HepG2 (cell line): Measurements from ENCODE around the gene VAMP2. TPM values are rescaled to one million over a fixed set of nuclear protein-coding genes. Genes with fewer than 3 reads are reported as not detected.
A peak's percentile ranks its signal among the peaks of the same experiment; 100 is the strongest.

ENCODE experiments used
- ETV5 ChIP-seq: IDR thresholded peaks from 2 replicates; pipeline ENCODE4 v1.6.1; 2018; ENCODE audit warnings: missing biosample characterization, missing genetic modification reagents, inconsistent platforms, borderline replicate concordance
- FOXJ3 ChIP-seq: sonication (generic); formaldehyde crosslinking; IDR thresholded peaks from 2 replicates; pipeline ENCODE4 v1.4.0; 2020; ENCODE audit warnings: missing genetic modification reagents, mild to moderate bottlenecking, borderline replicate concordance
- HES4 ChIP-seq: sonication (generic); formaldehyde crosslinking; IDR thresholded peaks from 2 replicates; pipeline ENCODE4 v1.9.0; 2021; ENCODE audit warnings: mild to moderate bottlenecking, missing genetic modification reagents, borderline replicate concordance
- HNRNPH1 ChIP-seq: fragments of 200-400 bp; formaldehyde crosslinking; optimal IDR thresholded peaks from 2 replicates; pipeline ENCODE3; 2017; ENCODE audit warnings: mild to moderate bottlenecking, low read depth, low read length
- NCOR1 ChIP-seq: fragments of 200-600 bp; sonication (generic); IDR thresholded peaks from 2 replicates; pipeline ENCODE4 v1.7.0; 2017; ENCODE audit warnings: antibody characterized with exemption, low read length, borderline replicate concordance
- RAD51 ChIP-seq: fragments of 450-650 bp; IDR thresholded peaks from 2 replicates; pipeline ENCODE4 v1.6.1; 2016; ENCODE audit warnings: borderline replicate concordance
- SOX6 ChIP-seq, 2 experiments: fragments of 450-650 bp in 1 of 2; sonication (generic) in 1 of 2; formaldehyde crosslinking in 1 of 2; IDR thresholded peaks; 2 replicates each; pipeline versions ENCODE4 v1.4.0 to v1.6.1; 2017 to 2020; ENCODE audit warnings: antibody characterized with exemption in 1 of 2, mild to moderate bottlenecking in 1 of 2, missing genetic modification reagents in 1 of 2
- SP2 ChIP-seq: sonication (generic); formaldehyde crosslinking; IDR thresholded peaks from 2 replicates; pipeline ENCODE4 v1.5.1; 2020; ENCODE audit warnings: mild to moderate bottlenecking, missing genetic modification reagents
- SRF ChIP-seq: IDR thresholded peaks from 2 replicates; pipeline ENCODE4 v1.6.1; 2011; ENCODE audit warnings: mild to moderate bottlenecking, low read depth, low read length, moderate library complexity
- TEF ChIP-seq: sonication (generic); formaldehyde crosslinking; IDR thresholded peaks from 2 replicates; pipeline ENCODE4 v1.5.0; 2020; ENCODE audit warnings: missing genetic modification reagents
- ZBED4 ChIP-seq: sonication (generic); formaldehyde crosslinking; IDR thresholded peaks from 2 replicates; pipeline ENCODE4 v1.4.0; 2020; ENCODE audit warnings: missing genetic modification reagents, borderline replicate concordance
- ZFP41 ChIP-seq: sonication (generic); formaldehyde crosslinking; IDR thresholded peaks from 2 replicates; pipeline ENCODE4 v1.4.0; 2020; ENCODE audit warnings: mild to moderate bottlenecking, missing genetic modification reagents, borderline replicate concordance
- ZNF281 ChIP-seq: sonication (generic); formaldehyde crosslinking; IDR thresholded peaks from 2 replicates; pipeline ENCODE4 v1.4.0; 2020; ENCODE audit warnings: missing genetic modification reagents, borderline replicate concordance
- ZNF776 ChIP-seq: sonication (generic); formaldehyde crosslinking; IDR thresholded peaks from 2 replicates; pipeline ENCODE4 v1.4.0; 2020; ENCODE audit warnings: mild to moderate bottlenecking, missing genetic modification reagents
- polyA plus RNA-seq, 8 experiments: library from polyadenylated mRNA; depleted of rRNA in 3 of 8; stranded (reverse) in 7 of 8; unstranded in 1 of 8; fragments of >200 nt; fragmentation: Illumina TruSeq in 4 of 8; extraction: Trizol in 4 of 8; gene quantifications; 2 replicates each; pipeline versions ENCODE4 v1.2.1 to v1.2.3, GENCODE V29; 2011 to 2016; ENCODE audit warnings: low read depth in 4 of 8, missing spikeins in 1 of 8, mixed read lengths in 1 of 8; ENCODE audit not compliant: insufficient read depth in 1 of 8
- total RNA-seq, 5 experiments: library from RNA; depleted of rRNA; stranded (reverse); fragments of >200 nt; fragmentation: Illumina TruSeq; extraction: Trizol; gene quantifications; 2 replicates each; pipeline ENCODE4 v1.2.3, GENCODE V29; 2016; ENCODE audit warnings: low read depth in 1 of 5
- TF ChIP-seq, protein P1 (sequence below): sonication (generic); formaldehyde crosslinking; IDR thresholded peaks from 2 replicates; pipeline ENCODE4 v1.4.0; 2020; ENCODE audit warnings: missing genetic modification reagents
- TF ChIP-seq, protein P2 (sequence below): sonication (generic); formaldehyde crosslinking; IDR thresholded peaks from 2 replicates; pipeline ENCODE4 v1.8.0; 2022; ENCODE audit warnings: missing genetic modification reagents, mild to moderate bottlenecking, inconsistent platforms, borderline replicate concordance
- TF ChIP-seq, protein P3 (sequence below): sonication (generic); formaldehyde crosslinking; IDR thresholded peaks from 2 replicates; pipeline ENCODE4 v1.4.0; 2020; ENCODE audit warnings: mild to moderate bottlenecking, missing genetic modification reagents

VAMP2 gene
- total and polyA plus RNA-seq, 2 of the 13 experiments (the other 11 are each of a cell fraction or from before 2014, with no cell fraction given): 3.9 to 17.2 TPM

GRCh38 chr17:8186787-8187516 lies 24.2 kb upstream of the VAMP2 start (continued):
- no peak for TF ChIP-seq ZNF281 (CRISPR knock-in tag)
- TF ChIP-seq, protein P1, sequence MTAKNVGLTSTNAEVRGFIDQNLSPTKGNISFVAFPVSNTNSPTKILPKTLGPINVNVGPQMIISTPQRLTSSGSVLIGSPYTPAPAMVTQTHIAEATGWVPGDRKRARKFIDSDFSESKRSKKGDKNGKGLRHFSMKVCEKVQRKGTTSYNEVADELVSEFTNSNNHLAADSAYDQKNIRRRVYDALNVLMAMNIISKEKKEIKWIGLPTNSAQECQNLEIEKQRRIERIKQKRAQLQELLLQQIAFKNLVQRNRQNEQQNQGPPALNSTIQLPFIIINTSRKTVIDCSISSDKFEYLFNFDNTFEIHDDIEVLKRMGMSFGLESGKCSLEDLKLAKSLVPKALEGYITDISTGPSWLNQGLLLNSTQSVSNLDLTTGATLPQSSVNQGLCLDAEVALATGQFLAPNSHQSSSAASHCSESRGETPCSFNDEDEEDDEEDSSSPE (CRISPR knock-in tag): 0 out of 2 replicates have a peak, but pooled peaks have one; percentile 15
- no peak for TF ChIP-seq RAD51
- TF ChIP-seq ZBED4: no peak; the same call in 1 of the 2 replicates
- TF ChIP-seq FOXJ3 (CRISPR knock-in tag): peak; percentile 83
- TF ChIP-seq SP2 (CRISPR knock-in tag): no peak
- TF ChIP-seq ZFP41 (CRISPR knock-in tag): no peak
- peak; percentile 69; the same call in 1 of the 2 replicates for TF ChIP-seq NCOR1
- no peak for TF ChIP-seq SRF
- TF ChIP-seq HNRNPH1: no peak
- TF ChIP-seq, protein P2, sequence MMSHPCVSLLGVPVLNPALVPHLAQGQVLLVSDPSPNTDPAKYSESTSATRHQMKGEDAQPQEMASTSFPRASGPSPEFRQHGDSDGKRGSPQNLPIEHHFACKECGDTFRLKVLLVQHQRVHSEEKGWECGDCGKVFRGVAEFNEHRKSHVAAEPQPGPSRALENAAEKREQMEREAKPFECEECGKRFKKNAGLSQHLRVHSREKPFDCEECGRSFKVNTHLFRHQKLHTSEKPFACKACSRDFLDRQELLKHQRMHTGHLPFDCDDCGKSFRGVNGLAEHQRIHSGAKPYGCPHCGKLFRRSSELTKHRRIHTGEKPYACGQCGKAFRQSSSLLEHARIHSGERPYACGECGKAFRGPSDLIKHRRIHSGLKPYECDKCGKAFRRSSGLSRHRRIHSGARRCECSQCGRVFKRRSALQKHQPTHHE: peak; percentile 84; the same call in 1 of the 2 replicates
- no peak for TF ChIP-seq SOX6 (IDR thresholded peaks at IDR 0.05)
- TF ChIP-seq SOX6 (CRISPR knock-in tag; IDR thresholded peaks at IDR 0.05): peak; percentile 44; the same call in 1 of the 2 replicates
- TF ChIP-seq, protein P3, sequence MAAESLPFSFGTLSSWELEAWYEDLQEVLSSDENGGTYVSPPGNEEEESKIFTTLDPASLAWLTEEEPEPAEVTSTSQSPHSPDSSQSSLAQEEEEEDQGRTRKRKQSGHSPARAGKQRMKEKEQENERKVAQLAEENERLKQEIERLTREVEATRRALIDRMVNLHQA (CRISPR knock-in tag): peak; percentile 69; the same call in 1 of the 2 replicates
- TF ChIP-seq ETV5 (CRISPR knock-in tag): peak; percentile 67
- peak; percentile 79 for TF ChIP-seq ZNF776
- no peak for TF ChIP-seq TEF (CRISPR knock-in tag)
- no peak for TF ChIP-seq HES4 (CRISPR knock-in tag)
